ENCODE measurements around the gene STUM. TPM values are rescaled to one million over a fixed set of nuclear protein-coding genes. Genes with fewer than 3 reads are reported as not detected.

The STUM gene
- total and polyA plus RNA-seq, 10 of the 15 experiments (the other 5 are each of a cell fraction or from before 2014, with no cell fraction given): under 0.01 to 0.15 (median 0.09) TPM; not detected in 5

GRCh38 chr1:226653311-226653921 lies 104.9 kb downstream of the STUM start (continued):
- TF ChIP-seq MLLT1 (IDR thresholded peaks at IDR 0.05) (no peak), RB1 (IDR thresholded peaks at IDR 0.05; ENCODE audit: borderline replicate concordance) (no peak), PAX8 (IDR thresholded peaks at IDR 0.05) (no peak), ETV6 (conservative IDR thresholded peaks at IDR 0.05 in 1 of 2, IDR thresholded peaks at IDR 0.05 in 1 of 2; ENCODE audit: borderline replicate concordance in 1 of 2, low read depth in 1 of 2) (no peak), IKZF2 (IDR thresholded peaks at IDR 0.05) (0 out of 4 replicates have a peak, but pooled peaks of 1 of the 2 experiments have one; percentile 10), RAD51 (IDR thresholded peaks at IDR 0.05) (no peak), CUX1 (IDR thresholded peaks at IDR 0.05; ENCODE audit: insufficient replicate concordance, low read depth, low read length) (no peak), CREM (IDR thresholded peaks at IDR 0.05; ENCODE audit: low read depth) (peak; percentile 17; the same call in 1 of the 2 replicates), ZBTB11 (CRISPR knock-in tag; IDR thresholded peaks at IDR 0.05) (no peak), YBX1 (IDR thresholded peaks at IDR 0.05) (no peak), ASH2L (IDR thresholded peaks at IDR 0.05; ENCODE audit: borderline replicate concordance, low read depth) (no peak), KAT2A (conservative IDR thresholded peaks at IDR 0.05; ENCODE audit: control insufficient read depth, low read depth, low read length) (no peak), ZNF592 (IDR thresholded peaks at IDR 0.05) (no peak)
